ENCODE results near the gene AFTPH.

AFTPH gene

GRCh38 chr2:64565949-64566710, 42.0 kb downstream of the AFTPH start:
- TF ChIP-seq CTCF (conservative IDR thresholded peaks at IDR 0.05; ENCODE audit: low read length), result no peak
- H3K4me3 ChIP-seq (ENCODE audit: low read length), result no peak overlapping the region
- no peak for DNase-seq (ENCODE audit: low read depth)

GRCh38 chr2:64567473-64567872, 43.3 kb downstream of the AFTPH start:
- no peak for DNase-seq (ENCODE audit: low read depth)
- H3K4me3 ChIP-seq (ENCODE audit: low read length), result no peak overlapping the region
- no peak for TF ChIP-seq CTCF (conservative IDR thresholded peaks at IDR 0.05; ENCODE audit: low read length)

GRCh38 chr2:64568836-64569235, 44.7 kb downstream of the AFTPH start:
- DNase-seq (ENCODE audit: low read depth), result no peak
- TF ChIP-seq CTCF (conservative IDR thresholded peaks at IDR 0.05; ENCODE audit: low read length), result no peak

GRCh38 chr2:64574871-64575270, 50.7 kb downstream of the AFTPH start:
- no peak for DNase-seq (ENCODE audit: low read depth)
- no peak overlapping the region for H3K4me3 ChIP-seq (ENCODE audit: low read length)
- no peak for TF ChIP-seq CTCF (conservative IDR thresholded peaks at IDR 0.05; ENCODE audit: low read length)

More at GRCh38 chr2:64568836-64569235, 44.7 kb downstream of the AFTPH start:
- H3K4me3 ChIP-seq (ENCODE audit: low read length), result no peak overlapping the region

GRCh38 chr2:64581018-64581417, 56.9 kb downstream of the AFTPH start:
- no peak overlapping the region for H3K4me3 ChIP-seq (ENCODE audit: low read length)
- DNase-seq (ENCODE audit: low read depth), result no peak
- no peak for TF ChIP-seq CTCF (conservative IDR thresholded peaks at IDR 0.05; ENCODE audit: low read length)

- TF ChIP-seq CTCF (conservative IDR thresholded peaks at IDR 0.05; ENCODE audit: low read length), result no peak
- no peak for DNase-seq (ENCODE audit: low read depth)
- H3K4me3 ChIP-seq (ENCODE audit: low read length), result no peak overlapping the region
Observed at GRCh38 chr2:64581777-64582539, 57.8 kb downstream of the AFTPH start.

Measured in AG10803 (cell line).